HG03439 (cell line): ENCODE measurements around the gene VN1R2.
"Not testable (repeated sequence)": the region's sequence is repeated elsewhere in the genome, so short reads cannot be mapped to it uniquely, and the experiment has no call there.

ENCODE experiments used
- ATAC-seq: cut with Tn5 transposase; IDR thresholded peaks from one replicate; pipeline ENCODE4 v1.9.1; 2021; ENCODE audit warnings: mild to moderate bottlenecking, moderate library complexity; ENCODE audit not compliant: unreplicated experiment

Gene VN1R2

GRCh38 chr19:53257715-53258342 is at the start of gene VN1R2:
TSS of gene VN1R2 (plus strand) at chr19:53258292. CDS start at chr19:53258376, 84 bp downstream.
- not testable (repeated sequence) for ATAC-seq

DNA sequence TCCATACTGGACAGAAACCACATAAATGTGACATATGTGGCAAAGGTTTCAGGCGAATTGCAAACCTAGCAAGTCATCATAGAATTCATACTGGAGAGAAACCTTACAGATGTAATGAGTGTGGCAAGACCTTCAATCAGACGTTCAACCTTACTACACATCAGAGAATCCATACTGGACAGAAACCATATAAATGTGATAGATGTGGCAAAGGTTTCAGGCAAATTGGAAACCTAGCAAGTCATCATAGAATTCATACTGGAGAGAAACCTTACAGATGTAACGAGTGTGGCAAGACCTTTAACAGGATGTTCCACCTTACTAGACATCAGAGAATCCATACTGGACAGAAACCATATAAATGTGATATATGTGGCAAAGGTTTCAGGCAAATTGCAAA is 46.5 kb upstream of the VN1R2 start:
- not testable (repeated sequence) for ATAC-seq

DNA sequence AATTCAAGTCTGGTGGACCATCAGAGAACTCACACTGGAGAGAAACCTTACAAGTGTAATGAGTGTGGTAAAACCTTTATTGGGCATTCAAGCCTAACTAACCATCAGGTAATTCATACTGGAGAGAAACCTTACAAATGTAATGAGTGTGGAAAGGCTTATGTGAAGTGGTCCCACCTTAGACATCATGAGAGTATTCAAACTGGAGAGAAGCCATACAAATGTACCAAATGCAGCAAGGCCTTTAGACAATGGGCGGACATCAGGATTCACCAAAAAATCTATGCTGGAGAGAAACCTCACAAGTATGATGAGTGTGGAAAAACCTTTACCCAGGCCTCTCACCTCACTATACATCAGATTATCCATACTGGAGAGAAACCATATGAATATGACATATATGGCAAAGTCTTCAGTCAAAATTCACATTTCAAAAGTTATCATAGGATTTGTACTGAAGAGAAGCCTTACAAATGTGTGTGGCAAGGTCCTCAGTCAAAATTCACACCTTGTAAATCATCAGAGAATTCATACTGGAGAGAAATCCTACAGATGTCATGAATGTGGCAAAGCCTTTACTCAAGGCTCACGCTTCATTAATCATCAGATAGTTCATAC is 45.3 kb upstream of the VN1R2 start:
- no peak for ATAC-seq

GRCh38 chr19:53222716-53223115 is 35.4 kb upstream of the VN1R2 start:
- not testable (repeated sequence) for ATAC-seq

DNA sequence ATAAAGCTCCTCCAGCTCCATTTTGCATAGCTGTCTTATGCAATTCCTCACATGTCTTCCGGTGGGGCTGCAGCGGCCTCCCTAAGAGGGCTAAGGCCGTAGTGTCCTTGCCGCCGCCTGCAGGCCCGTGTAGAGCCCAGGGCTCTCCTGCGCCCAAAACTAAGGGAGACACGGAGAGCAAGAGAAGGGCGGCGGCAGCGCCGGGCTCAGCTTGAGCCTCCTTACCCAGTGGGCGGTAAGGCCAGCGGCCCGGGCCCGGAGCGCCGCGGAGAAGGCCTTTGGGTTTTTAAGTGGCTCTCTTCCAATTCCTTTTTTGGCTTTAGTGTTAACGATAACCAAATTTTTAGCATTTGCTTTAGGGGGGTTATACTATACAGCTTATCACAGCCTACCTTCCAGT is 33.5 kb upstream of the VN1R2 start:
- no peak for ATAC-seq

DNA sequence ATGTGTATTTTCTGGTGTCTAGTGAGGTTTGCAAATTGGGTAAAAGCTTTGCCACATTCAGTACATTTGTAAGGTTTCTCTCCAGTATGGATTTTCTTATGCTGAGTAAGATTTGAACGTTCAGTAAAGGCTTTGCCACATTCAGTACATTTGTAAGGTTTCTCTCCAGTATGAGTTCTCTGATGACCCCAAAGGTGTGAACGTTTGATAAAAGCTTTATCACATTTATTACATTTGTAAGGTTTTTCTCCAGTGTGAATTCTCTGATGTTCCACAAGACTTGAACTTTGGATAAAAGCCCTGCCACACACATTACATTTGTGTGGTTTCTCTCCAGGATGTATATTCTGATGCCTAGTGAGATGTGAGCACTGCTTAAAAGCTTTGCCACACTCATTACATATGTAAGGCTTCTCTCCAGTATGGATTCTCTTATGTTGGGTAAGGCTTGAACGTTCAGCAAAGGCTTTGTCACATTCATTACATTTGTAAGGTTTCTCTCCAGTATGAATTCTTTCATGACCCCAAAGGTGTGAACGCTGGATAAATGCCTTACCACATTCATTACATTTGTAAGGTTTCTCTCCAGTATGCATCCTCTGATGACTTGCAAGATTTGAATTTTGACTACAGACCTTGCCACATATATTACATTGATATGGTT is 20.8 kb upstream of the VN1R2 start:
- no peak for ATAC-seq

- ATAC-seq: no peak
These were observed 11.6 kb upstream of the VN1R2 start for GRCh38 chr19:53246498-53246897.

- no peak for ATAC-seq
These were observed 3.4 kb upstream of the VN1R2 start, which contains the start of gene ZNF677 for GRCh38 chr19:53254411-53255341. TSS of gene ZNF677 (minus strand) at chr19:53254873. CDS start at chr19:53251550, 3,323 bp downstream.

GRCh38 chr19:53267623-53268022 is 9.5 kb downstream of the VN1R2 start, which contains the start of gene VN1R4:
TSS of gene VN1R4 (minus strand) at chr19:53267723. CDS start at chr19:53267665, 58 bp downstream.
- ATAC-seq: not testable (repeated sequence)

GRCh38 chr19:53269861-53270260 is 11.8 kb downstream of the VN1R2 start:
- ATAC-seq: not testable (repeated sequence)

DNA sequence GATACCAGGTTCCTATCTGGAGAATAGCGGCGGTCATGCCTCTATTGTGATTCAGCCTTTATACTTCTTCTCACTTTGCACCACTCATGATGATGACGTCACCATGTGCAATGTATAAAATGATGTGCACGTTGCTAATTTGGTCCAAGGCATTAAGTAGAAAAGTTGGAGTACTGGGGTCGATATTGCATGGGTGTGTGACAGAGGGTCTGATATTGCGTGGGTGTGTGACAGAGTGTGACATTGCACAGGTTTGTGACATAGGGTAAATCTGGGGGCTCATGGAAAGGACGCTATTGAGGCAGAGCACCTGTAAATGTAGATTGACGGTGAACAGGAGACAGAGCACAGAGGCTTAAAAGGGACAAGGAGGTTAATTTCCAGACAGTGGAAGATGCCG is 14.0 kb downstream of the VN1R2 start:
- no peak for ATAC-seq

- no peak for ATAC-seq
These were observed 17.4 kb downstream of the VN1R2 start for GRCh38 chr19:53275480-53275879.

DNA sequence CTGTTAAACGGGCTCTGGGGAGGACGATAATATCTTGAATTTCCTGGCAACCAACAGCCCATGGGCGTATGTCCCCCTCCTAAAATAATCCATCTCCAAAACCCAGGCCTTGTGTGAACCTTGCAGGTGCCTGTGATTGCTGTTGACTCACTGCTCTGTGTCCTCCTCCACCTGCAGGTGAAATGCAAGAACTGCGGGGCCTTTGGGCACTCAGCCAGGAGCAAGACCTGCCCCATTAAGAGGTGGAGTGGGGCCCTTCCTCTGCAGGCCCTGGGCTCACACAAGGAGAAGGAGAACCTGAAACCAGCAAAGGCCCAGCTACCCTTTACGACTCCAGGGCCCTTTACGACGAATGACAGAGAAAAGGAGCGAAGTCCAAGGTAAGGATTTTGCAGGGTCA is 23.9 kb downstream of the VN1R2 start:
- not testable (repeated sequence) for ATAC-seq

DNA sequence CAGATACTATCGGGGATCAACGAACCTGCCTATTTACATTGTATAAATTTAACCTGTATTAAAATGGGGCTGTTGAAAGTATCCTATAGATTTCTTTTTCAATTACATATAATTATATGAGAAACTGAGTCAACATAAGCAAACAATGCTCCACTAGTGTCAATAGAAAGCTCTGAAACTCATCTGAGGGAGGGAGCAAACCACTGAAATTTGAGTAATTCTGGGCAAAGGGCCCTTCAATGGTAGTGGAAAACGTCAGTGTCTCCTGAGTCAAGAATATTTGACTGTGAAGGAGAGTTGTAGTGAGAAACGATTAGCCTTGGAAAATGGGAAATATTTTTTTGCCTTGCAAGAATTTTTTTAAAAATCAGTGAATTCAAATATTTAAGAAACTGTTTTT is 27.0 kb downstream of the VN1R2 start:
- no peak for ATAC-seq

DNA sequence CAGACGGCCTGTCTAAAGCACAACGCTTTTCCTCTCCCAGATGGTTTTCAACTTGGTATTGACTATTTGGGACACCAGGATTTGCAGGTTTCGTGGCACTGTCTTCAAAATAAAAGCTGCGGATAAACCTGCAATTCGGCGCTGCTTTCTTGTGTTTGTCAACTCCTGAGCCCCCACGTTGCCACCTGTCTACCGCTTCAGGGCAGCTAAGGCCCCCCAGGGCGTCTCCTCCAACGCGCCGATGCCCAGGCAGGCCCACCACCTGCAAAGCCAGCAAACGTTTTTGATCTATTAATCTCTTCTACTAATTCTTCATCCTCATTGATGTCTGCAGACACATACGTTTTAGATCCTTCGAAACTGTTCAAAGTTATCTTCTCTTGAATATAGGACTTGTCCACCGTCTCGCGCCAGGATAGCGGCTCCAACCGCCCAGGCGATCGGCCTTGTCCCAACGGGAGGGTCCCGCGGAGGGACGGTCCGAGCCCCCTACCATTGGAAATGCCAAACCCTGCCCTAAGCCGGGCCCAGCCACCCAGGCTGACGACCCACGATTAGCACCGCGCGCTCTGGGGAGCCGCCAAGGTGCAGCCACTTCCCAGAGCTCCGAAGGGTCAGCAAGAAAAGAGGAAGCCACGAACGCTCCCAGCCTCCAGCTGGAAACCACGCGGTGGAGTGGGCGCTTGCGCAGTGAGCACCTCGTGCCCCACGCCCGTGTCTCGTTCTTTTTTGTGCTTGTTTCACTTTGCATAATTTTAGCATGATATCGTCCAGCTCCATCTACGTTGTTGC is 32.9 kb downstream of the VN1R2 start:
- no peak for ATAC-seq

GRCh38 chr19:53294786-53295441 is 36.8 kb downstream of the VN1R2 start:
- ATAC-seq: no peak

- ATAC-seq: not testable (repeated sequence)
These were observed 43.2 kb downstream of the VN1R2 start for GRCh38 chr19:53301341-53301740.

DNA sequence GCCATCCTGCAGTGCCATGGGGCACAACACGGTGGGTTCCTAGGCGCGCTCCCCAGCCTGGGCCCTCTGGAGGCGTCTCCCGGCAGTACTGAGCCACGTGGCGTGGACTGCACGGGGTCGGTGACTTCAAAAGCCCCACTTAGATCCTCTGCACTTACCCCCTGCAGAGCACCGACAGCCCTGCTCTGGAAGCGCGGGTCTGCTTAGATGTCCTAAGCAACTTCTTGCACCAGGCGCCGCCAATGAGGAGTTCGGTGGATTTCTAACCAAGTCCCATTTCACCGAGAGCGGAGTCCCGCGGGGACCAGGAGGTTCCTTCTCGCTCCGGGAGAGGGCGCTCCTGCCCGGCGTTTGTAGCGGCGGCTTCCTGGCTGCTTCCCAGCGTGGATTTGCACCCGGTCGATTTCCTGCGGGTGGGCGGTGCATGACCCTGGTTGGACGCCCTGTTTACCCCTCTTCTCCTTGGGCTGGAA is 50.3 kb downstream of the VN1R2 start:
- ATAC-seq: no peak
